Body of pancreas (tissue), 4 donors: ENCODE measurements around the gene SMC5. TPM values are rescaled to one million over a fixed set of nuclear protein-coding genes. Genes with fewer than 3 reads are reported as not detected.

Experiments
- ATAC-seq: fragments of 150-250 bp; one replicate; pipeline ENCODE4 v1.9.1; 2016
- DNase-seq, 4 donors: peaks; one replicate each; pipeline ENCODE4 v3.0.0-alpha.2; 2019
- H3K27ac ChIP-seq, 4 donors: fragments of 200-600 bp; sonication (generic); 1 replicate in 3 of 4; 2 replicates in 1 of 4; pipeline versions ENCODE4 v1.5.1 to v1.6.1; 2016 to 2019; ENCODE audit warnings: mild to moderate bottlenecking in 1 of 4, mixed read lengths in 1 of 4, moderate library complexity in 1 of 4
- H3K27me3 ChIP-seq, 2 donors: fragments of 200-600 bp; sonication (generic); one replicate each; pipeline ENCODE4 v1.6.0; 2016; ENCODE audit warnings: mild to moderate bottlenecking in 1 of 2
- H3K36me3 ChIP-seq, 2 donors: fragments of 200-600 bp; sonication (generic); replicated peaks in 1 of 2; 2 replicates each; pipeline ENCODE4 v1.5.1; 2016; ENCODE audit warnings: low read depth in 2 of 2; ENCODE audit not compliant: insufficient read depth in 1 of 2
- H3K4me1 ChIP-seq: fragments of 200-600 bp; sonication (generic); one replicate; pipeline ENCODE4 v1.6.0; 2016
- H3K4me3 ChIP-seq, 2 donors: fragments of 200-600 bp; sonication (generic); 1 replicate in 1 of 2; 2 replicates in 1 of 2; pipeline ENCODE4 v1.5.1; 2016 to 2019
- H3K9me3 ChIP-seq, 3 donors: fragments of 200-600 bp; sonication (generic); 1 replicate in 2 of 3; 2 replicates in 1 of 3; pipeline ENCODE4 v1.5.1; 2016
- POLR2A ChIP-seq, 3 donors: fragments of 450-650 bp; IDR thresholded peaks; one replicate each; pipeline ENCODE4 v1.6.1; 2016; ENCODE audit warnings: antibody characterized with exemption in 3 of 3, mild to moderate bottlenecking in 2 of 3
- WGBS, 2 donors: methylation state at CpG; one replicate each; pipeline ENCODE4 v1.1.5; 2017; 5-methylcytosine and 5-hydroxymethylcytosine counted together
- intact Hi-C: fragments of 100-400 bp; cut with DNase I; formaldehyde crosslinking; loops from one replicate; pipeline ENCODE4 v1.15.1; 2023
- total RNA-seq, 2 donors: library from RNA; depleted of rRNA; stranded (reverse); fragments of >200 nt; gene quantifications; one replicate each; pipeline ENCODE4 v1.1.0, GENCODE V29; 2016
- TF ChIP-seq, protein P1 (sequence below), 7 experiments: fragments of 450-650 bp in 4 of 7; fragments of 200-600 bp in 3 of 7; sonication (generic) in 3 of 7; IDR thresholded peaks; one replicate each; pipeline ENCODE4 v1.5.1; 2016 to 2019; ENCODE audit warnings: antibody characterized with exemption in 7 of 7

The SMC5 gene
- total RNA-seq, 2 donors from 2014 or later, result 27.2 to 27.4 TPM

GRCh38 chr9:70260007-70260443 is 1.2 kb downstream of the SMC5 start:
- no peak for TF ChIP-seq POLR2A (IDR thresholded peaks at IDR 0.05)
- TF ChIP-seq, protein P1, sequence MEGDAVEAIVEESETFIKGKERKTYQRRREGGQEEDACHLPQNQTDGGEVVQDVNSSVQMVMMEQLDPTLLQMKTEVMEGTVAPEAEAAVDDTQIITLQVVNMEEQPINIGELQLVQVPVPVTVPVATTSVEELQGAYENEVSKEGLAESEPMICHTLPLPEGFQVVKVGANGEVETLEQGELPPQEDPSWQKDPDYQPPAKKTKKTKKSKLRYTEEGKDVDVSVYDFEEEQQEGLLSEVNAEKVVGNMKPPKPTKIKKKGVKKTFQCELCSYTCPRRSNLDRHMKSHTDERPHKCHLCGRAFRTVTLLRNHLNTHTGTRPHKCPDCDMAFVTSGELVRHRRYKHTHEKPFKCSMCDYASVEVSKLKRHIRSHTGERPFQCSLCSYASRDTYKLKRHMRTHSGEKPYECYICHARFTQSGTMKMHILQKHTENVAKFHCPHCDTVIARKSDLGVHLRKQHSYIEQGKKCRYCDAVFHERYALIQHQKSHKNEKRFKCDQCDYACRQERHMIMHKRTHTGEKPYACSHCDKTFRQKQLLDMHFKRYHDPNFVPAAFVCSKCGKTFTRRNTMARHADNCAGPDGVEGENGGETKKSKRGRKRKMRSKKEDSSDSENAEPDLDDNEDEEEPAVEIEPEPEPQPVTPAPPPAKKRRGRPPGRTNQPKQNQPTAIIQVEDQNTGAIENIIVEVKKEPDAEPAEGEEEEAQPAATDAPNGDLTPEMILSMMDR (IDR thresholded peaks at IDR 0.05), result no peak

DNA sequence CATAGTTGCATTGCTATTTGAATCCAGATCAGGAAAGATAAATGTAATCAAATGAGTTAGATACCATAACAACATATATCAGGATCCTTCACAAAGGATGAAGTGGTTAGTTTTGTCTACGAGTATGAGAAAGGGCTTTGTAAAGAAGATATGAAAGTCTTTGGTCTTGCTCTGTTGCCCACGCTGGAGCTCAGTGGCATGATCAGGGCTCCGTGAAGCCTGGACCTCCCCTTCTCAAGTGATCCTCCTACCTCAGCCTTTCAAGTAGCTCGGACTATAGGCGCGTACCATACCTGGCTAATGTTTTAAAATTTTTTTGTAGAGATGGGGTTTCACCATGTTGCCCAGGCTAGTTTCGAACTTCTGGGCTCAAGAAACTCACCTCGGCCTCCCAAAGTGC is 1.8 kb downstream of the SMC5 start:
- H3K4me3 ChIP-seq, result no peak overlapping the region
- peaks cover 66% of the 10 kb centered on the region for H3K4me1 ChIP-seq
- H3K9me3 ChIP-seq, result no peaks in the 10 kb centered on the region
- ATAC-seq (no peak), DNase-seq (no peak)
- peaks cover 8 to 9% of the 10 kb centered on the region in 2 donors for H3K36me3 ChIP-seq
- H3K27ac ChIP-seq, result peak overlapping the region in 3 of 4 donors; percentile 92 to 96 (median 96)
- no peak for TF ChIP-seq POLR2A (IDR thresholded peaks at IDR 0.05)
- TF ChIP-seq, protein P1 (IDR thresholded peaks at IDR 0.05), result no peak
- no peaks in the 10 kb centered on the region for H3K27me3 ChIP-seq
- WGBS, 2 donors, result 88% methylated on average over 8 of the region's 8 CpGs
- intact Hi-C loops, result loop anchor here (5.0 kb wide), 1 partner anchor 147 kb away; no protein-coding TSS in a partner anchor

More at GRCh38 chr9:70260007-70260443, 1.2 kb downstream of the SMC5 start:
- Histone ChIP-seq H3K27ac (peak overlapping the region in 3 of 4 donors; percentile 92 to 96 (median 96)), H3K4me3 (peak overlapping the region in 1 of 2 donors; percentile 43), H3K27me3 (no peaks in the 10 kb centered on the region), H3K4me1 (peaks cover 71% of the 10 kb centered on the region), H3K9me3 (no peaks in the 10 kb centered on the region), H3K36me3 (peaks cover 6 to 9% of the 10 kb centered on the region in 2 donors)
- intact Hi-C loops, result loop anchor here (5.0 kb wide), 1 partner anchor 147 kb away; no protein-coding TSS in a partner anchor
- WGBS, 2 donors, result 52 to 73% methylated on average over 30 of the region's 30 CpGs
- no peak for ATAC-seq
- peak; percentile 24 to 41 (median 30) for DNase-seq

GRCh38 chr9:70261131-70261870 is 2.5 kb downstream of the SMC5 start:
- H3K4me1 ChIP-seq, result peaks cover 63% of the 10 kb centered on the region
- 64 to 67% methylated on average over 4 of the region's 4 CpGs for WGBS, 2 donors
- no peak overlapping the region for H3K4me3 ChIP-seq
- peak overlapping the region in 3 of 4 donors; percentile 92 to 96 (median 96) for H3K27ac ChIP-seq
- H3K27me3 ChIP-seq, result no peaks in the 10 kb centered on the region
- intact Hi-C loops, result loop anchor here (5.0 kb wide), 1 partner anchor 146 kb away; no protein-coding TSS in a partner anchor
- ATAC-seq, result no peak
- TF ChIP-seq POLR2A (IDR thresholded peaks at IDR 0.05), result peak in 1 of 3 donors; percentile 8
- TF ChIP-seq, protein P1 (IDR thresholded peaks at IDR 0.05), result peak in 2 of 7 experiments; percentile 5 to 10
- H3K36me3 ChIP-seq, result peaks cover 8 to 9% of the 10 kb centered on the region in 2 donors
- DNase-seq, result no peak
- no peaks in the 10 kb centered on the region for H3K9me3 ChIP-seq

- no peak for TF ChIP-seq POLR2A (IDR thresholded peaks at IDR 0.05)
- TF ChIP-seq, protein P1 (IDR thresholded peaks at IDR 0.05), result no peak
- no peak overlapping the region for H3K4me3 ChIP-seq
- no peak for DNase-seq
- ATAC-seq, result no peak
- H3K27me3 ChIP-seq, result no peaks in the 10 kb centered on the region
- 89 to 90% methylated on average over 2 of the region's 2 CpGs for WGBS, 2 donors
- H3K27ac ChIP-seq, result peak overlapping the region in 3 of 4 donors; percentile 61 to 96 (median 92)
- no peaks in the 10 kb centered on the region for H3K9me3 ChIP-seq
- peaks cover 55% of the 10 kb centered on the region for H3K4me1 ChIP-seq
- H3K36me3 ChIP-seq, result peaks cover 8 to 9% of the 10 kb centered on the region in 2 donors
- intact Hi-C loops, result loop anchor here (5.0 kb wide), 1 partner anchor 145 kb away; no protein-coding TSS in a partner anchor
Observed at GRCh38 chr9:70262366-70262765, 3.6 kb downstream of the SMC5 start.
